PFSK-1 (cell line): ENCODE results near the gene ANKRD33.

Experiments
- FOXP2 ChIP-seq: optimal IDR thresholded peaks from 2 replicates; pipeline ENCODE3; 2011; ENCODE audit warnings: borderline replicate concordance, control low read depth, inconsistent platforms; ENCODE audit not compliant: insufficient read depth; ENCODE audit errors: extremely low read length, extremely low read depth
- POLR2AphosphoS5 ChIP-seq: IDR thresholded peaks from 2 replicates; pipeline ENCODE4 v1.6.1; 2012; ENCODE audit warnings: low read depth, mild to moderate bottlenecking, control low read depth, low read length, moderate library complexity
- REST ChIP-seq, 2 experiments: IDR thresholded peaks; 2 replicates each; pipeline versions ENCODE4 v1.6.1 to v1.8.0; 2011 to 2012; ENCODE audit warnings: low read depth in 2 of 2, low read length in 2 of 2, control low read depth in 1 of 2, inconsistent platforms in 1 of 2, mild to moderate bottlenecking in 1 of 2, moderate library complexity in 1 of 2; ENCODE audit not compliant: insufficient read depth in 1 of 2
- SIN3A ChIP-seq: IDR thresholded peaks from 2 replicates; pipeline ENCODE4 v1.6.1; 2012; ENCODE audit warnings: mild to moderate bottlenecking, low read length, moderate library complexity, borderline replicate concordance; ENCODE audit not compliant: insufficient read depth
- TAF1 ChIP-seq: IDR thresholded peaks from 2 replicates; pipeline ENCODE4 v1.6.1; 2012; ENCODE audit warnings: low read length, control low read depth, borderline replicate concordance; ENCODE audit not compliant: insufficient read depth

- TF ChIP-seq POLR2AphosphoS5 (no peak), REST (IDR thresholded peaks at IDR 0.05; ENCODE audit: insufficient read depth in 1 of 2, low read depth in 2 of 2, low read length in 2 of 2) (no peak), SIN3A (no peak), TAF1 (no peak), FOXP2 (no peak)
Measured at GRCh38 chr12:51895378-51896135, 7.7 kb downstream of the ANKRD33 start.
